IMR-90 (cell line): ENCODE results near the gene SYT2.
"Not testable (repeated sequence)": the region's sequence is repeated elsewhere in the genome, so short reads cannot be mapped to it uniquely, and the experiment has no call there.

Source experiments
- CTCF ChIP-seq: conservative IDR thresholded peaks from 2 replicates; pipeline ENCODE4 v1.5.1; 2012; ENCODE audit warnings: mild to moderate bottlenecking, low read depth, low read length, improper control_type of control experiment
- ELK1 ChIP-seq: fragments of 150-350 bp; IDR thresholded peaks from 2 replicates; pipeline ENCODE4 v1.6.1; 2016; ENCODE audit warnings: low read depth, mild to moderate bottlenecking, low read length, moderate library complexity, borderline replicate concordance
- FOS ChIP-seq: fragments of 150-350 bp; IDR thresholded peaks from 2 replicates; pipeline ENCODE4 v1.6.1; 2016; ENCODE audit warnings: low read depth, low read length
- MAZ ChIP-seq: IDR thresholded peaks from 2 replicates; pipeline ENCODE4 v1.6.1; 2012; ENCODE audit warnings: low read depth, mild to moderate bottlenecking, low read length, improper control_type of control experiment, moderate library complexity, borderline replicate concordance
- NFE2L2 ChIP-seq: fragments of 150-350 bp; IDR thresholded peaks from 2 replicates; pipeline ENCODE4 v1.6.1; 2016; ENCODE audit warnings: low read depth, mild to moderate bottlenecking, low read length
- POLR2A ChIP-seq: IDR thresholded peaks from 2 replicates; pipeline ENCODE4 v1.6.1; 2012; ENCODE audit warnings: mild to moderate bottlenecking, low read depth, low read length
- RAD21 ChIP-seq: IDR thresholded peaks from 2 replicates; pipeline ENCODE4 v1.6.1; 2012; ENCODE audit warnings: low read length, improper control_type of control experiment
- RFX5 ChIP-seq: IDR thresholded peaks from 2 replicates; pipeline ENCODE4 v1.8.0; 2012; ENCODE audit warnings: low read depth, mild to moderate bottlenecking, low read length, moderate library complexity
- USF2 ChIP-seq: fragments of 150-350 bp; IDR thresholded peaks from 2 replicates; pipeline ENCODE4 v1.6.1; 2017; ENCODE audit warnings: mild to moderate bottlenecking, antibody characterized with exemption, low read length, low read depth

- TF ChIP-seq POLR2A, RAD21, NFE2L2, CTCF, RFX5, MAZ, FOS, USF2, ELK1: not testable (repeated sequence)
Measured at GRCh38 chr1:202545647-202546303, 164.5 kb downstream of the SYT2 start.
